Tibial nerve (tissue), 4 donors: ENCODE results near the gene PRIM2. TPM values are rescaled to one million over a fixed set of nuclear protein-coding genes. Genes with fewer than 3 reads are reported as not detected.

Source experiments
- DNase-seq, 2 donors: peaks; one replicate each; pipeline ENCODE4 v3.0.0-alpha.2; 2019; ENCODE audit warnings: low spot score in 2 of 2
- H3K27ac ChIP-seq, 4 donors: fragments of 200-600 bp; sonication (generic) in 3 of 4; one replicate each; pipeline ENCODE4 v1.5.1; 2017 to 2019; ENCODE audit warnings: mild to moderate bottlenecking in 1 of 4
- H3K27me3 ChIP-seq, 2 donors: fragments of 200-600 bp; sonication (generic) in 1 of 2; one replicate each; pipeline versions ENCODE4 v1.5.1 to v1.6.0; 2017 to 2019
- H3K36me3 ChIP-seq, 3 donors: fragments of 200-600 bp; sonication (generic); one replicate each; pipeline ENCODE4 v1.5.1; 2018 to 2019
- H3K4me1 ChIP-seq, 4 donors: fragments of 200-600 bp; sonication (generic) in 3 of 4; one replicate each; pipeline ENCODE4 v1.5.1; 2017 to 2019
- H3K4me3 ChIP-seq, 4 donors: fragments of 200-600 bp; sonication (generic) in 3 of 4; one replicate each; pipeline ENCODE4 v1.5.1; 2017 to 2019; ENCODE audit warnings: mild to moderate bottlenecking in 1 of 4, moderate library complexity in 1 of 4
- H3K9me3 ChIP-seq, 4 donors: fragments of 200-600 bp; sonication (generic) in 3 of 4; one replicate each; pipeline ENCODE4 v1.5.1; 2017 to 2019
- CTCF ChIP-seq, 5 experiments: fragments of 200-600 bp in 3 of 5; fragments of 450-650 bp in 2 of 5; sonication (generic) in 3 of 5; IDR thresholded peaks; one replicate each; pipeline ENCODE4 v1.5.1; 2016 to 2019; ENCODE audit warnings: antibody characterized with exemption in 5 of 5, mild to moderate bottlenecking in 3 of 5, moderate library complexity in 2 of 5
- EP300 ChIP-seq, 2 donors: sonication (generic); formaldehyde crosslinking; IDR thresholded peaks; one replicate each; pipeline ENCODE4 v1.6.1; 2017; ENCODE audit warnings: antibody characterized with exemption in 2 of 2, mild to moderate bottlenecking in 1 of 2
- POLR2A ChIP-seq, 2 donors: fragments of 450-650 bp; IDR thresholded peaks; one replicate each; pipeline ENCODE4 v1.6.1; 2017; ENCODE audit warnings: antibody characterized with exemption in 2 of 2, mild to moderate bottlenecking in 2 of 2, moderate library complexity in 2 of 2
- WGBS, 2 donors: methylation state at CpG; one replicate each; pipeline ENCODE4 v1.1.5; 2018; 5-methylcytosine and 5-hydroxymethylcytosine counted together
- total RNA-seq, 4 donors: library from RNA; depleted of rRNA; stranded (reverse); fragments of >200 nt; gene quantifications; one replicate each; pipeline ENCODE4 v1.1.0, GENCODE V29; 2016

Gene PRIM2
- total RNA-seq, 4 donors from 2014 or later = 8.4 to 12.9 (median 10.0) TPM

- no peak for TF ChIP-seq CTCF (IDR thresholded peaks at IDR 0.05)
- no peak for TF ChIP-seq POLR2A (IDR thresholded peaks at IDR 0.05)
- TF ChIP-seq EP300 (IDR thresholded peaks at IDR 0.05) = no peak
These were observed 19.9 kb upstream of the PRIM2 start for GRCh38 chr6:57297505-57297904.

GRCh38 chr6:57298741-57299140 lies 18.7 kb upstream of the PRIM2 start:
- Histone ChIP-seq H3K4me3 (no peak overlapping the region), H3K36me3 (no peaks in the 10 kb centered on the region), H3K27me3 (no peaks in the 10 kb centered on the region), H3K4me1 (peaks cover 0 to 17% (median 1%) of the 10 kb centered on the region in 4 donors), H3K9me3 (no peaks in the 10 kb centered on the region), H3K27ac (no peak overlapping the region)
- WGBS, 2 donors = 52% methylated on average over 2 of the region's 2 CpGs
- no peak for DNase-seq
- TF ChIP-seq POLR2A (IDR thresholded peaks at IDR 0.05) (no peak), CTCF (IDR thresholded peaks at IDR 0.05) (no peak), EP300 (IDR thresholded peaks at IDR 0.05) (no peak)

More at GRCh38 chr6:57297505-57297904, 19.9 kb upstream of the PRIM2 start:
- no peak for DNase-seq
- no peak overlapping the region for H3K27ac ChIP-seq
- no peaks in the 10 kb centered on the region for H3K27me3 ChIP-seq
- 80 to 82% methylated on average over 1 of the region's 1 CpG for WGBS, 2 donors
- no peak overlapping the region for H3K4me3 ChIP-seq
- H3K4me1 ChIP-seq = peaks cover 0 to 13% (median 0%) of the 10 kb centered on the region in 4 donors
- no peaks in the 10 kb centered on the region for H3K9me3 ChIP-seq
- H3K36me3 ChIP-seq = no peaks in the 10 kb centered on the region

- Histone ChIP-seq H3K9me3 (no peaks in the 10 kb centered on the region), H3K27me3 (no peaks in the 10 kb centered on the region), H3K27ac (peak overlapping the region in 1 of 4 donors; percentile 34), H3K36me3 (no peaks in the 10 kb centered on the region), H3K4me1 (peaks cover 0 to 32% (median 8%) of the 10 kb centered on the region in 4 donors), H3K4me3 (no peak overlapping the region)
- no peak for TF ChIP-seq POLR2A (IDR thresholded peaks at IDR 0.05)
- no peak for DNase-seq
- 76 to 93% methylated on average over 1 of the region's 1 CpG for WGBS, 2 donors
These were observed 15.7 kb upstream of the PRIM2 start for GRCh38 chr6:57301757-57302156.

- no peak for DNase-seq
- 36 to 52% methylated on average over 2 of the region's 2 CpGs for WGBS, 2 donors
- Histone ChIP-seq H3K9me3 (no peaks in the 10 kb centered on the region), H3K36me3 (no peaks in the 10 kb centered on the region), H3K27ac (peak overlapping the region in 1 of 4 donors; percentile 34), H3K4me3 (no peak overlapping the region), H3K27me3 (no peaks in the 10 kb centered on the region), H3K4me1 (peaks cover 0 to 32% (median 8%) of the 10 kb centered on the region in 4 donors)
- TF ChIP-seq POLR2A (IDR thresholded peaks at IDR 0.05) = no peak
- no peak for TF ChIP-seq CTCF (IDR thresholded peaks at IDR 0.05)
- no peak for TF ChIP-seq EP300 (IDR thresholded peaks at IDR 0.05)
These were observed 15.0 kb upstream of the PRIM2 start for GRCh38 chr6:57302477-57302876.

GRCh38 chr6:57303931-57304681 lies 13.3 kb upstream of the PRIM2 start:
- H3K27ac ChIP-seq = peak overlapping the region in 3 of 4 donors; percentile 46 to 79 (median 54)
- DNase-seq = no peak
- H3K36me3 ChIP-seq = no peaks in the 10 kb centered on the region
- no peak overlapping the region for H3K4me3 ChIP-seq
- H3K9me3 ChIP-seq = no peaks in the 10 kb centered on the region
- H3K4me1 ChIP-seq = peaks cover 0 to 32% (median 8%) of the 10 kb centered on the region in 4 donors
- whole genome bisulfite sequencing, 2 donors = 84 to 91% methylated on average over 1 of the region's 1 CpG
- TF ChIP-seq CTCF (IDR thresholded peaks at IDR 0.05) (no peak), EP300 (IDR thresholded peaks at IDR 0.05) (peak in 1 of 2 donors; percentile 74)
- no peaks in the 10 kb centered on the region for H3K27me3 ChIP-seq
